ENCODE measurements around the gene AMFR. TPM values are rescaled to one million over a fixed set of nuclear protein-coding genes. Genes with fewer than 3 reads are reported as not detected.
"Not testable (repeated sequence)": the region's sequence is repeated elsewhere in the genome, so short reads cannot be mapped to it uniquely, and the experiment has no call there.

Gene AMFR
- total RNA-seq, 4 donors from 2014 or later, result 126 to 215 (median 162) TPM

- TF ChIP-seq, protein P1, sequence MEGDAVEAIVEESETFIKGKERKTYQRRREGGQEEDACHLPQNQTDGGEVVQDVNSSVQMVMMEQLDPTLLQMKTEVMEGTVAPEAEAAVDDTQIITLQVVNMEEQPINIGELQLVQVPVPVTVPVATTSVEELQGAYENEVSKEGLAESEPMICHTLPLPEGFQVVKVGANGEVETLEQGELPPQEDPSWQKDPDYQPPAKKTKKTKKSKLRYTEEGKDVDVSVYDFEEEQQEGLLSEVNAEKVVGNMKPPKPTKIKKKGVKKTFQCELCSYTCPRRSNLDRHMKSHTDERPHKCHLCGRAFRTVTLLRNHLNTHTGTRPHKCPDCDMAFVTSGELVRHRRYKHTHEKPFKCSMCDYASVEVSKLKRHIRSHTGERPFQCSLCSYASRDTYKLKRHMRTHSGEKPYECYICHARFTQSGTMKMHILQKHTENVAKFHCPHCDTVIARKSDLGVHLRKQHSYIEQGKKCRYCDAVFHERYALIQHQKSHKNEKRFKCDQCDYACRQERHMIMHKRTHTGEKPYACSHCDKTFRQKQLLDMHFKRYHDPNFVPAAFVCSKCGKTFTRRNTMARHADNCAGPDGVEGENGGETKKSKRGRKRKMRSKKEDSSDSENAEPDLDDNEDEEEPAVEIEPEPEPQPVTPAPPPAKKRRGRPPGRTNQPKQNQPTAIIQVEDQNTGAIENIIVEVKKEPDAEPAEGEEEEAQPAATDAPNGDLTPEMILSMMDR (IDR thresholded peaks at IDR 0.05), result no peak
- DNase-seq (ENCODE audit: low spot score) (no peak), ATAC-seq (ENCODE audit: low FRiP score) (no peak)
Observed at GRCh38 chr16:56409195-56409594, 16.1 kb downstream of the AMFR start.

GRCh38 chr16:56408379-56409098 is 16.8 kb downstream of the AMFR start:
- TF ChIP-seq, protein P1 (IDR thresholded peaks at IDR 0.05), result no peak
- DNase-seq (ENCODE audit: low spot score), result no peak
- ATAC-seq (ENCODE audit: low FRiP score), result no peak

DNA sequence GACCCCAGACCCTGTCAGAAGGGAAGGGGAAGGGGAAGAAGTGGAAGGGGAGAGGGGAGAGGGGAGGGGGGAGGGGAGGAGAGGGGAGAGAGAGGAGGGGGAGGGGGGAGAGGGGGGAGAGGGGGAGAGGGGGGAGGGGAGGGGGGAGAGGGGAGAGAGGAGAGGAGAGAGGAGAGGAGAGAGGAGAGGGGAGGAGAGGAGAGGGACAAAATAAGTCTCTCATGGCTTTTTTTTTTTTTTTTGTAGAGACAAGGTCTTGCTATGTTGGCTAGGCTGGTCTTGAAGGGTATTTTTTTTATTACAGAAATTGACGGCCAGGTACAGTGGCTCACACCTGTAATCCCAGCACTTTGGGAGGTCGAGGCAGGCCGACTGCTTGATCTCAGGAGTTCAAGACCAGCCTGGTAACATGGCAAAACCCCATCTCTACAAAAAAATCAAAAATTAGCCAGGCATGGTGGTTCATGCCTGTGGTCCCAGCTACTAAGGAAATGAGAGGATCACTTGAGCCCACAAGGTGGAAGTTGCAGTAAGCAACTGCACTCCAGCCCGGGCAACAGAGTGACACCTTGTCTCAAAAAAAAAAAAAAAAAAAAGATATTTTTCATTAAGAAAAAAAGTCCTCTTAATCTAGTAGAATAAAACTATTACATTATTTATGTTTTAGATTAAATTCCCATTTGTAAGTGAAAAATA is 19.2 kb downstream of the AMFR start:
- DNase-seq (ENCODE audit: low spot score), result no peak
- TF ChIP-seq, protein P1 (IDR thresholded peaks at IDR 0.05), result no peak
- ATAC-seq (ENCODE audit: low FRiP score), result no peak

DNA sequence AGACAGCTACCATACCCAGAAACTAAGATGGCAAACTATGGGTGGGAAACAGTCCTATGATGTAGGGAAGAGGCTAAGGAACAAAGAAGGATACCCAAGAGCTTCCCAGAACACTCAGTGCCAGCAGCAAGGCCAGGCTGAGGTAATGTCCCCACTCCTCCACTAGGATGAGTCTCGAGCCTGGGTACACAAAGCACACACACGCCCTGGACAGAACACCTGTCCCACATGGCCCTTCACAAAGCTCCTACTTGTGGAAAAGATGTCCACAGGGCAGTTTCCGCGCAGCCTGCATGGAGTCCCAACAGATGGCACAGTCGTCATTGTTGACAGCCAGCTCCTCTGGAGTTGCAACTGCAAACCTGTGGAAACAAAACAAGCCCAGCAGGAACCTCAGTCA is 23.9 kb downstream of the AMFR start:
- ATAC-seq (ENCODE audit: low FRiP score) (no peak), DNase-seq (ENCODE audit: low spot score) (no peak)
- TF ChIP-seq, protein P1 (IDR thresholded peaks at IDR 0.05), result no peak

DNA sequence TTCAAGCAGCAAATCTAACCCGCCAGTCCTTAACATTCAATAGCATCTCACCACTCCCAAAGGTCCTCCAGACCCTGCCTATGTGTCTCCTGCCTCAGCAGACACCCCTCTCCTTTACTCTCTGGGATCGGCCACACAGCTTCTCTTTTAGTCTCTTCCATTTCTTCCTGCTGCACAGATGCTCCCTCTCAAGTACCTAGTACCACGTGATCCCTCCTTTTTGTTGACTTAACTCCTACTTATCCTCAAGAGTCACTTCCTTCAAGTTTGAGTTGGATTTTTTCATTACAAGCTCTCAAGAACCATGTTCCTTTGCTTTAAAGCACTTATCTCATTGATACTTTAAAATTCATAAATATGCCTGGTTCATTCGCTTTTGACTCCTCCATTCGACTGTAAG is 24.9 kb downstream of the AMFR start:
- ATAC-seq (ENCODE audit: low FRiP score) (no peak), DNase-seq (ENCODE audit: low spot score) (no peak)
- TF ChIP-seq, protein P1 (IDR thresholded peaks at IDR 0.05), result no peak

GRCh38 chr16:56399486-56399885 is 25.9 kb downstream of the AMFR start:
- no peak for ATAC-seq (ENCODE audit: low FRiP score)
- TF ChIP-seq, protein P1 (IDR thresholded peaks at IDR 0.05), result no peak
- no peak for DNase-seq (ENCODE audit: low spot score)

DNA sequence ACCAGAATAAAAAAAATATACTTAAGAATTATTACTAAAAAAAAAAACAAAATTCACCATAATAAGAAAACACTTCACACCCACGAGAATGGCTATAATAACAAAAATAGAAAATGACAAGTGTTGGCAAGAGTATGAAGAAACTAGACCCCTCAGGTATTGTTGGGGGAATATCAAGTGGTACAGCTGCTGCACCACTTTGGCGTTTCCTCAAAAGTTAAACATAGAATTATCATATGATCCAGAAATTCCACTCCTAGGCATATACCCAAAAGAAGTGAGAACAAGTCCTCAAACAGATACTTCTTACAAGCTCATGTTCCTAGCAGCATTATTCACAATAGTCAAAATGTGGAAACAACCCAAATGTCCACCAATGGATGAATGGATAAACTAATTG is 26.3 kb downstream of the AMFR start:
- DNase-seq (ENCODE audit: low spot score) (no peak), ATAC-seq (ENCODE audit: low FRiP score) (no peak)
- TF ChIP-seq, protein P1 (IDR thresholded peaks at IDR 0.05), result no peak

DNA sequence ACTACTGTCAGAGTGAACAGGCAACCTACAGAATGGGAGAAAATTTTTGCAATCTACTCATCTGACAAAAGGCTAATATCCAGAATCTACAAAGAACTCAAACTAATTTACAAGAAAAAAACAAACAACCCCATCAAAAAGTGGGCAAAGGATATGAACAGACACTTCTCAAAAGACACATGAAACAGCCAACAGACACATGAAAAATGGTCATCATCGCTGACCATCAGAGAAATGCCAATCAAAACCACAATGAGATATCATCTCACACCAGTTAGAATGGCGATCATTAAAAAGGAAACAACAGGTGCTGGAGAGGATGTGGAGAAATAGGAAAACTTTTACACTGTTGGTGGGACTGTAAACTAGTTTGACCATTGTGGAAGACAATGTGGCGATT is 28.6 kb downstream of the AMFR start:
- ATAC-seq (ENCODE audit: low FRiP score); DNase-seq (ENCODE audit: low spot score): not testable (repeated sequence)
